ENCODE measurements around the gene ANKRD55. TPM values are rescaled to one million over a fixed set of nuclear protein-coding genes. Genes with fewer than 3 reads are reported as not detected.

The ANKRD55 gene
- total RNA-seq, 1 experiment from 2014 or later = not detected

- no peak for ATAC-seq
- no peak overlapping the region for H3K4me3 Mint-ChIP-seq
- H3K4me1 Mint-ChIP-seq = peaks cover 4% of the 10 kb centered on the region; the same call in 1 of the 2 replicates
- CTCF ChIA-PET = no interaction called here
- H3K9me3 Mint-ChIP-seq = no peaks in the 10 kb centered on the region
- no peaks in the 10 kb centered on the region for H3K36me3 Mint-ChIP-seq
- H3K27ac Mint-ChIP-seq = no peak overlapping the region
- no peaks in the 10 kb centered on the region for H3K27me3 Mint-ChIP-seq (ENCODE audit: low read depth)
- TF ChIP-seq PRRX2 (CRISPR knock-in tag; IDR thresholded peaks at IDR 0.05) (no peak), KAT7 (CRISPR knock-in tag; IDR thresholded peaks at IDR 0.05; ENCODE audit: borderline replicate concordance) (no peak), ZNF317 (CRISPR knock-in tag; IDR thresholded peaks at IDR 0.05; ENCODE audit: borderline replicate concordance, low read depth) (no peak), ESRRA (CRISPR knock-in tag; IDR thresholded peaks at IDR 0.05; ENCODE audit: borderline replicate concordance) (no peak), TEAD1 (CRISPR knock-in tag; IDR thresholded peaks at IDR 0.05) (no peak), CREB1 (CRISPR knock-in tag; IDR thresholded peaks at IDR 0.05) (no peak), CDX4 (CRISPR knock-in tag; IDR thresholded peaks at IDR 0.05; ENCODE audit: borderline replicate concordance) (no peak), OVOL2 (CRISPR knock-in tag; IDR thresholded peaks at IDR 0.05; ENCODE audit: borderline replicate concordance) (no peak), SMAD3 (CRISPR knock-in tag; IDR thresholded peaks at IDR 0.05; ENCODE audit: borderline replicate concordance) (no peak), ATF6 (CRISPR knock-in tag; IDR thresholded peaks at IDR 0.05) (no peak), SOX15 (CRISPR knock-in tag; IDR thresholded peaks at IDR 0.05) (no peak), RORB (CRISPR knock-in tag; IDR thresholded peaks at IDR 0.05) (no peak), TEAD4 (CRISPR knock-in tag; IDR thresholded peaks at IDR 0.05) (no peak), ZSCAN18 (CRISPR knock-in tag; IDR thresholded peaks at IDR 0.05) (no peak), ZNF532 (CRISPR knock-in tag; IDR thresholded peaks at IDR 0.05; ENCODE audit: borderline replicate concordance) (no peak), AFF4 (CRISPR knock-in tag; IDR thresholded peaks at IDR 0.05; ENCODE audit: borderline replicate concordance) (no peak), CTCF (IDR thresholded peaks at IDR 0.05) (no peak), ZNF512 (CRISPR knock-in tag; IDR thresholded peaks at IDR 0.05; ENCODE audit: borderline replicate concordance) (no peak)
- POLR2A ChIA-PET = no interaction called here
- no peak for DNase-seq (ENCODE audit: low spot score)
Observed at GRCh38 chr5:56106837-56107236, 126.3 kb downstream of the ANKRD55 start.

Data from WTC11 (cell line).